Measurements from ENCODE around the gene HPSE.

DNA sequence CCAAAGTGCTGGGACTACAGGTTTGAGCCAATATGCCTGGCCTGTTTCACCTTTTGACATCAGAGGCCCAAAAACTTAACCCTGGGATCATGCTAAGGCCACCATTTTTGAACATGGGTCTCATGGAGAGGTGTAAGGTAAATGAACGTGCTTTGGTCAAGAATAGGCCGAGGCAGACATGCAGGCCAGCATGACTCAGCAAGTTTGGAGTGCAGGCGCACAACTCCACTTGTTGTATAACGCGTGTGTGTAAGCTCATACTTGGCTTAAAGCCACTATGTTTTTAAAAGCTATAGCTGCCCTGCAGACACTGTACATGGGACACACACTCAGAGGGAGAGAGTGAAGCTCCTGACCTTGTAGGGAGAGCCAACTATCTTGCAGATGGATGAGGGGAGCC, 43.8 kb upstream of the HPSE start:
- TF ChIP-seq CTCF (IDR thresholded peaks at IDR 0.05; ENCODE audit: poor library complexity) (no peak), EZH2 (IDR thresholded peaks at IDR 0.05; ENCODE audit: borderline replicate concordance) (no peak)

All from hepatocyte (in vitro differentiated cells).